Adrenal gland (tissue), 12 donors: ENCODE measurements around the gene CLASP2. TPM values are rescaled to one million over a fixed set of nuclear protein-coding genes. Genes with fewer than 3 reads are reported as not detected.
A peak's percentile ranks its signal among the peaks of the same experiment; 100 is the strongest.

Source experiments
- DNase-seq, 7 donors: peaks; one replicate each; pipeline ENCODE4 v3.0.0-alpha.2; 2019 to 2020
- H3K27ac ChIP-seq, 5 donors: fragments of 200-600 bp; sonication (generic) in 4 of 5; 1 replicate in 3 of 5; 2 replicates in 2 of 5; pipeline versions ENCODE4 v1.5.1 to v1.8.0; 2016 to 2020; ENCODE audit warnings: mild to moderate bottlenecking in 1 of 5
- H3K27me3 ChIP-seq: fragments of 200-600 bp; 2 replicates; pipeline ENCODE4 v1.8.0; 2021
- H3K36me3 ChIP-seq, 2 donors: fragments of 200-600 bp; replicated peaks in 1 of 2; 1 replicate in 1 of 2; 2 replicates in 1 of 2; pipeline versions ENCODE4 v1.5.1 to v1.8.0; 2018 to 2022
- H3K4me1 ChIP-seq, 2 donors: fragments of 200-600 bp; replicated peaks in 1 of 2; 1 replicate in 1 of 2; 2 replicates in 1 of 2; pipeline versions ENCODE4 v1.5.1 to v1.8.0; 2018 to 2021
- H3K4me3 ChIP-seq, 4 donors: fragments of 200-600 bp; sonication (generic) in 3 of 4; one replicate each; pipeline ENCODE4 v1.5.1; 2016 to 2018
- H3K9me3 ChIP-seq, 3 donors: fragments of 200-600 bp; sonication (generic) in 1 of 3; replicated peaks in 1 of 3; 1 replicate in 2 of 3; 2 replicates in 1 of 3; pipeline versions ENCODE4 v1.5.1 to v1.8.0; 2016 to 2021
- POLR2A ChIP-seq, 2 donors: fragments of 450-650 bp; IDR thresholded peaks; one replicate each; pipeline ENCODE4 v1.6.1; 2017; ENCODE audit warnings: antibody characterized with exemption in 2 of 2, mild to moderate bottlenecking in 2 of 2, moderate library complexity in 1 of 2
- WGBS, 4 donors: extraction: QIAGEN DNeasy Blood & Tissue Kit in 2 of 4; methylation state at CpG; one replicate each; pipeline versions ENCODE4 v1.1.5 to v1.1.7; 2013 to 2017; 5-methylcytosine and 5-hydroxymethylcytosine counted together
- intact Hi-C, 2 donors: fragments of 100-400 bp; cut with DNase I; formaldehyde crosslinking; loops; one replicate each; pipeline versions ENCODE4 v1.14.1 to v1.15.0; 2022 to 2023
- polyA plus RNA-seq, 3 donors: library from polyadenylated mRNA; stranded (reverse); fragments of 200-250 nt in 2 of 3; fragments of 350-450 nt in 1 of 3; fragmentation: Illumina TruSeq in 1 of 3; extraction: RNeasy Lipid Tissue Mini Kit (QIAGEN cat#74804) in 1 of 3; gene quantifications; one replicate each; pipeline ENCODE4 v1.2.3, GENCODE V29; 2013 to 2014
- total RNA-seq, 9 donors: library from RNA; depleted of rRNA in 4 of 9; stranded (reverse); fragments of >200 nt in 4 of 9; fragments of 120-200 nt in 1 of 9; fragmentation: NEBNext Ultra II Directional in 1 of 9; extraction: Animal tissue kit (Norgen Biotek cat#: 25700) in 1 of 9; gene quantifications; one replicate each; pipeline versions ENCODE4 v1.1.0 to v1.2.4, GENCODE V29; 2013 to 2023
- TF ChIP-seq, protein P1 (sequence below), 6 experiments: fragments of 450-650 bp in 4 of 6; fragments of 200-600 bp in 2 of 6; sonication (generic) in 1 of 6; IDR thresholded peaks; 1 replicate in 5 of 6; 2 replicates in 1 of 6; pipeline versions ENCODE4 v1.5.1 to v1.8.0; 2016 to 2021; ENCODE audit warnings: antibody characterized with exemption in 6 of 6, mild to moderate bottlenecking in 2 of 6, moderate library complexity in 1 of 6
- donor health status: healthy with polysubstance abuse.
- donor health status: Bipolar disorder and iron deficiency.
- donor health status: DM: yes; HTN: yes; CAD: no.
- donor health status: DM: no; HTN: no; CAD: no.
- donor health status: DM: no; HTN: no; CAD: no.
- donor health status: DM: yes; HTN: yes; CAD: no.

CLASP2 gene
- total and polyA plus RNA-seq, 12 donors, result 17.0 to 85.4 (median 67.1) TPM

DNA sequence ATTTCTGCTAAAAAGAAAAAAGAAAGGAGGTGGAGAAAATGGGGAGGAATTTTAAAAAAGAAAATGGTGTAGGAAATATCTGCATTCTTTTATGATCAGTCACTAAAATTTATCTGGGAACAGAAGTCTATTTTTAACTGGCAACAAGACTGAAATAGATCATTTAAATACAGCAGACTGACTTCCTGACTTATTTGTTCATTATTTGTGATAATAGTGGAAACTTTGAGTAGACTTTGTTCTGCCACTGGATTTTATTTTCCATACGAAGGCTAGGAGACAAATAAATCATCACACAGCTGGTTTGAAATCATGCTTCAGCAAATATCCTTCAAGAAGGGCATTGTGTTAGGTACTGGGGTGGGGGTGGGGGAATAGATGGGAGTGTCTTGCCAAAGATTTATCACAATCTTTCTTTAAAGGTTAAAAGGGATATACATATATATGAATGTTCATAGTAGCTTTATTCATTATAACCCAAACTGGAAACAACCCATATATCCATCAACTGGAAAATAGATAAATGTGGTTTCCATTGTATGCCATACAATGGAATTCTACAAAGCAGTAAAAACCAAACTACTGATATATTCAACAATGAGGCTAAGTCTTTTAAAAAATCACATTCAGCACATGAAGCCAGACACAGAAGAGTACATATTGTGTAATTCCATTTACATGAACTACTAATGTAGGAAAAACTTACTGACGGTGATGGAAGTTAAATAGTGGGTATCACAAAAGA, 4.7 kb upstream of the CLASP2 start:
- no peaks in the 10 kb centered on the region for H3K9me3 ChIP-seq
- no peak for DNase-seq
- no peaks in the 10 kb centered on the region for H3K27me3 ChIP-seq
- no peaks in the 10 kb centered on the region for H3K36me3 ChIP-seq
- H3K4me1 ChIP-seq, result peaks cover 16 to 19% of the 10 kb centered on the region in 2 donors
- H3K4me3 ChIP-seq, result no peak overlapping the region
- 45 to 57% (median 51%) methylated on average over 2 of the region's 2 CpGs for WGBS, 4 donors
- TF ChIP-seq POLR2A (IDR thresholded peaks at IDR 0.05), result no peak
- TF ChIP-seq, protein P1, sequence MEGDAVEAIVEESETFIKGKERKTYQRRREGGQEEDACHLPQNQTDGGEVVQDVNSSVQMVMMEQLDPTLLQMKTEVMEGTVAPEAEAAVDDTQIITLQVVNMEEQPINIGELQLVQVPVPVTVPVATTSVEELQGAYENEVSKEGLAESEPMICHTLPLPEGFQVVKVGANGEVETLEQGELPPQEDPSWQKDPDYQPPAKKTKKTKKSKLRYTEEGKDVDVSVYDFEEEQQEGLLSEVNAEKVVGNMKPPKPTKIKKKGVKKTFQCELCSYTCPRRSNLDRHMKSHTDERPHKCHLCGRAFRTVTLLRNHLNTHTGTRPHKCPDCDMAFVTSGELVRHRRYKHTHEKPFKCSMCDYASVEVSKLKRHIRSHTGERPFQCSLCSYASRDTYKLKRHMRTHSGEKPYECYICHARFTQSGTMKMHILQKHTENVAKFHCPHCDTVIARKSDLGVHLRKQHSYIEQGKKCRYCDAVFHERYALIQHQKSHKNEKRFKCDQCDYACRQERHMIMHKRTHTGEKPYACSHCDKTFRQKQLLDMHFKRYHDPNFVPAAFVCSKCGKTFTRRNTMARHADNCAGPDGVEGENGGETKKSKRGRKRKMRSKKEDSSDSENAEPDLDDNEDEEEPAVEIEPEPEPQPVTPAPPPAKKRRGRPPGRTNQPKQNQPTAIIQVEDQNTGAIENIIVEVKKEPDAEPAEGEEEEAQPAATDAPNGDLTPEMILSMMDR (IDR thresholded peaks at IDR 0.05), result no peak
- intact Hi-C loops, result no loop called here
- H3K27ac ChIP-seq, result peak overlapping the region in 3 of 5 donors; percentile 50 to 71 (median 59)

DNA sequence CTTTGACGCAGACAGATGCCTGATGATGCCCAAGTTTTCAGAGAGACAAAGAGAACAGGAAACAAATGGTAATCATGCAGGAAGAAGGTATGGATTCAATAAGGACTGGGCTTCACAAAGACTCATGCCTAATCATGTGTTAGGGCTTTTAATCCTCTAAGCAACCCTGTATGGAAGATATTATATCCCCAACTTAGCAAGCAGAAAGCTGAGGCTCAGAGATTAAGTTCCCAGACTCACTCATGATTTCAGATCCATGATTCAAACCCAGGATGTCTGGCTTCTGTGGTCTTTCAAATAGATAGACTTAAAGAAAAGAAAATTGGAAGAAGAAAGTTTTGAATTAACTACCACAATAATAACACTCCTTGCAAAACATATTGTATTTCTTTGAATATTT, 4.1 kb upstream of the CLASP2 start:
- 81 to 95% (median 89%) methylated on average over 1 of the region's 1 CpG for WGBS, 4 donors
- H3K4me1 ChIP-seq, result peaks cover 16 to 19% of the 10 kb centered on the region in 2 donors
- no peak for TF ChIP-seq POLR2A (IDR thresholded peaks at IDR 0.05)
- TF ChIP-seq, protein P1 (IDR thresholded peaks at IDR 0.05), result no peak
- no peaks in the 10 kb centered on the region for H3K9me3 ChIP-seq
- peak overlapping the region in 4 of 5 donors; percentile 38 to 71 (median 52) for H3K27ac ChIP-seq
- no peak for DNase-seq
- H3K36me3 ChIP-seq, result no peaks in the 10 kb centered on the region
- no peaks in the 10 kb centered on the region for H3K27me3 ChIP-seq
- intact Hi-C loops, result no loop called here
- no peak overlapping the region for H3K4me3 ChIP-seq

DNA sequence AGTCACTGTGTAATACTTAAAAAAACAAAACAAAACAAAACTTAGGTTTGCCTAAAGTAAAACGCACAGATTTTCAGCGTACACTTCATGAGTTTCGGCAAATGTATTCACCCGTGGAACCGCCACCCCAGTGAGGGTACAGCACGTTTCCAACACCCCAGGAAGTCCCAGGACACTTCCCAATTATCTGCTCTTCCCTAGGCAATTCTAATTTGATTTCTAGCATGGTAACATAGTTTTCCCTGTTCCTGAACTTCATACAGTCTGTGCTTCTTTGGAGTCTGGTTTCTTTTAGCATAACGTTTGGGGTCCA, 497 bp upstream of the CLASP2 start:
- no peaks in the 10 kb centered on the region for H3K27me3 ChIP-seq
- H3K9me3 ChIP-seq, result no peaks in the 10 kb centered on the region
- intact Hi-C loops, result loop anchor here (5.0 kb wide), 2 partner anchors 69 to 81 kb away; no protein-coding TSS in a partner anchor
- peak overlapping the region in 3 of 4 donors; percentile 81 to 96 (median 85) for H3K4me3 ChIP-seq
- 0 to 1% (median 1%) methylated on average over 7 of the region's 7 CpGs for whole genome bisulfite sequencing, 4 donors
- H3K27ac ChIP-seq, result peak overlapping the region in 4 of 5 donors; percentile 97 to 100 (median 99)
- TF ChIP-seq POLR2A (IDR thresholded peaks at IDR 0.05), result no peak
- TF ChIP-seq, protein P1 (IDR thresholded peaks at IDR 0.05), result no peak
- peaks cover 26 to 30% of the 10 kb centered on the region in 2 donors for H3K4me1 ChIP-seq
- no peaks in the 10 kb centered on the region for H3K36me3 ChIP-seq
- peak in 1 of 7 donors; percentile 21 for DNase-seq

DNA sequence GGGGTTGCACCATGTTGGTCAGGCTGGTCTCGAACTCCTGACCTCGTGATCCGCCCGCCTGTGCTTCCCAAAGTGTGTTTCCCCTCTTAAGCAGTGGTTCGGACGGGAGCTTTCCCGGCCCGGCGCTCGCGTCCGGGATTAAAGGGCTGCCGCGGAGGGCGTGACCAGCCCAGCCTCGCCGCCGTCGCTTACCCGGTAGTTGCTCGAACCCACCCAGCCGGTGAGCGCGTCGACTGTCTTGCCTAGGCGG, 513 bp downstream of the CLASP2 start:
- H3K27ac ChIP-seq, result peak overlapping the region; percentile 83 to 100 (median 99)
- WGBS, 4 donors, result 0% methylated on average over 6 to 26 of the region's 26 CpGs; no CpG with 5 or more reads in 1 of the 4 donors
- no peaks in the 10 kb centered on the region for H3K9me3 ChIP-seq
- peaks cover 20 to 23% of the 10 kb centered on the region in 2 donors for H3K4me1 ChIP-seq
- H3K4me3 ChIP-seq, result peak overlapping the region; percentile 37 to 96 (median 83)
- DNase-seq, result peak in 6 of 7 donors; percentile 51 to 80 (median 71)
- no peaks in the 10 kb centered on the region for H3K36me3 ChIP-seq
- intact Hi-C loops, result loop anchor here (5.0 kb wide), 2 partner anchors 70 to 80 kb away; no protein-coding TSS in a partner anchor
- no peaks in the 10 kb centered on the region for H3K27me3 ChIP-seq
- TF ChIP-seq POLR2A (IDR thresholded peaks at IDR 0.05), result no peak
- TF ChIP-seq, protein P1 (IDR thresholded peaks at IDR 0.05), result no peak
